ENCODE measurements around the gene AGBL1.

- TF ChIP-seq CTCF (IDR thresholded peaks at IDR 0.05) (no peak), RFX5 (IDR thresholded peaks at IDR 0.05) (no peak), EP300 (IDR thresholded peaks at IDR 0.05) (no peak), MYC (IDR thresholded peaks at IDR 0.05; ENCODE audit: borderline replicate concordance, low read length) (no peak), CEBPB (IDR thresholded peaks at IDR 0.05) (no peak), HOXA7 (CRISPR knock-in tag; IDR thresholded peaks at IDR 0.05) (no peak), JUNB (IDR thresholded peaks at IDR 0.05) (no peak), EHMT2 (IDR thresholded peaks at IDR 0.05; ENCODE audit: low read depth) (no peak), RNF2 (IDR thresholded peaks at IDR 0.05; ENCODE audit: borderline replicate concordance, low read depth) (no peak), E2F6 (IDR thresholded peaks at IDR 0.05; ENCODE audit: borderline replicate concordance, low read depth) (no peak), RAD21 (conservative IDR thresholded peaks at IDR 0.05 in 1 of 2, IDR thresholded peaks at IDR 0.05 in 1 of 2) (no peak), FOXS1 (CRISPR knock-in tag; IDR thresholded peaks at IDR 0.05) (no peak), KDM5A (IDR thresholded peaks at IDR 0.05) (no peak), ZFP36 (IDR thresholded peaks at IDR 0.05; ENCODE audit: borderline replicate concordance, partially characterized antibody) (no peak)
These were observed 488.7 kb downstream of the AGBL1 start for GRCh38 chr15:86568378-86568777.

Data from A549 (cell line).